ENCODE measurements around the gene GLI1.
"Not testable (repeated sequence)": the region's sequence is repeated elsewhere in the genome, so short reads cannot be mapped to it uniquely, and the experiment has no call there.

The GLI1 gene

GRCh38 chr12:57459750-57460467, at the start of gene GLI1:
Gene GLI1 (plus strand): TSS chr12:57459785. CDS start chr12:57463692, 3,907 bp downstream.
- FAIRE-seq = no peak

- no peak for FAIRE-seq
Measured at GRCh38 chr12:57410534-57410933, 49.1 kb upstream of the GLI1 start.

- not testable (repeated sequence) for FAIRE-seq
Measured at GRCh38 chr12:57414160-57414559, 45.4 kb upstream of the GLI1 start.

- no peak for FAIRE-seq
Measured at GRCh38 chr12:57415088-57415487, 44.5 kb upstream of the GLI1 start.

GRCh38 chr12:57416039-57416996, 43.3 kb upstream of the GLI1 start:
- no peak for FAIRE-seq

GRCh38 chr12:57418255-57418654, 41.3 kb upstream of the GLI1 start:
- no peak for FAIRE-seq

GRCh38 chr12:57419495-57419894, 40.1 kb upstream of the GLI1 start:
- no peak for FAIRE-seq

GRCh38 chr12:57420482-57420881, 39.1 kb upstream of the GLI1 start:
- no peak for FAIRE-seq

- FAIRE-seq = not testable (repeated sequence)
Measured at GRCh38 chr12:57426948-57427347, 32.6 kb upstream of the GLI1 start.

- FAIRE-seq = no peak
Measured at GRCh38 chr12:57428965-57429364, 30.6 kb upstream of the GLI1 start.

GRCh38 chr12:57429473-57430111, 30.0 kb upstream of the GLI1 start:
- no peak for FAIRE-seq

- no peak for FAIRE-seq
Measured at GRCh38 chr12:57430112-57430930, 29.3 kb upstream of the GLI1 start.

GRCh38 chr12:57430931-57431566, 28.5 kb upstream of the GLI1 start, which contains the start of gene R3HDM2:
Gene R3HDM2 (minus strand): TSS chr12:57431043. CDS start chr12:57310428, 120,615 bp downstream.
- FAIRE-seq = no peak

- peak; percentile 13 for FAIRE-seq
Measured at GRCh38 chr12:57431654-57432188, 27.9 kb upstream of the GLI1 start.

GRCh38 chr12:57433370-57433769, 26.2 kb upstream of the GLI1 start:
- FAIRE-seq = no peak

GRCh38 chr12:57434517-57435223, 24.9 kb upstream of the GLI1 start, which contains the start of gene INHBC:
Gene INHBC (plus strand): TSS chr12:57434784. CDS start chr12:57434887, 103 bp downstream.
- FAIRE-seq = no peak

GRCh38 chr12:57435293-57435692, 24.3 kb upstream of the GLI1 start:
- FAIRE-seq = no peak

- FAIRE-seq = no peak
Measured at GRCh38 chr12:57438400-57438799, 21.2 kb upstream of the GLI1 start.

GRCh38 chr12:57439762-57440266, 19.8 kb upstream of the GLI1 start:
- no peak for FAIRE-seq

- not testable (repeated sequence) for FAIRE-seq
Measured at GRCh38 chr12:57441393-57441792, 18.2 kb upstream of the GLI1 start.

Data from islet of Langerhans (tissue), 1 donor.